HG03520 (cell line): ENCODE results near the gene BIK.
"Not testable (repeated sequence)": the region's sequence is repeated elsewhere in the genome, so short reads cannot be mapped to it uniquely, and the experiment has no call there.

Source experiments
- ATAC-seq: cut with Tn5 transposase; IDR thresholded peaks from one replicate; pipeline ENCODE4 v1.9.1; 2021; ENCODE audit warnings: mild to moderate bottlenecking, moderate library complexity; ENCODE audit not compliant: unreplicated experiment

Gene BIK

DNA sequence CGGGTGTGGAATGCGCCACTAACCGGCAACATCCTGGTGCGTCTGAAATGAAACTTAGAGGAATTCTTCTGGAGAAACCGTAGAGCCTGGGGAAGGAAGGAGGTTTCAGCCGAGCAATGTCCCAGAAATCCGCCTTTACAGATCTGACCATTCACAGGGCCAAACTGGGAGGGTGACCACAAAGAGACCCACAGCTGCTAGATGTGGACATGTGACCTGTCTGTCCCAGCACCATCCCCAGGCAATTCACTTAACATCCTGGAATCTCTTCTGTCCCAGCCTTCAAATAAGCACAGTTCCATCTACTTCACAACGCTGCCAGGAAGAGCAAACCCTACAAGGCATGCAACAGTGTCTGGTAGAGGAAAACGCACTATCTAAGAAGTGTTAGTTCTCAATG lies 22.9 kb downstream of the BIK start:
- no peak for ATAC-seq

DNA sequence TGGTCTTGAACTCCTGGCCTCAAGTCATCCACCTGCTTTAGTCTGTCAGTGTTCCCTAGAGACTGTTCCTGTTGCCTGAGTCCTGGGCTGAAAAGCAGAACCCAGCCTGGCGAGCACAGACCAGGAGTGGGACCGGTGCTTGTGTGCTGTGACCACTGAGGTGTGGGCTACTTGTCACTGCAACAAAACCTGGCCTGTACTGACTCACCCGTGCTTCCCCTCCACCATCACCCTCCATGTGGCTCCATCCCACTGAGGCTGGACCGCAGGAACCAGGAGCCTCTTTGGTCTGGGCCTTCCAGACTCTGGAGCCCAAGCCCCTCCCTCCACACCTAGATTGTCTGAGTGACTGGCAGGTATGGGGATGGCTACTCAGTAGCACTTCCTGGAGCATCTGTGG lies 24.0 kb downstream of the BIK start:
- ATAC-seq = no peak

DNA sequence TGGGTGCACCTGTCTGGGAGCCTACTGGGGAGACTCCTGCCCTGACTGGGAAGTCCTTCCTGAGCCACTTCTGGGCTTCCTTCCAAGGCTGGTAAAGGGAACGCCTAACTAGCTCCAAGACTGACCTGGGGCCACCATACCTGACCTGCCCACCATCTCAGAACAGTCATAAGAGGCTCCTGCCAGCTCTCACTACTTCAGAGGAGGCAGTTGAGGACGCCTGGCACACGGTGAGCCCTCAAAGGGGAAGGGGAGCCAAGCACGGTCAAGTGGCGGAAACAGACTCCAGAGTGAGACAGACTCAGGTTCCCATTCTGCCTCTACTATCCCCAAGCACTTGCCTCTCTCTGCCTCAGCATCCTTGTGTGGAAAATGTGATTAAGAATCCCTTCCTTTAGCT lies 25.0 kb downstream of the BIK start:
- ATAC-seq = no peak

DNA sequence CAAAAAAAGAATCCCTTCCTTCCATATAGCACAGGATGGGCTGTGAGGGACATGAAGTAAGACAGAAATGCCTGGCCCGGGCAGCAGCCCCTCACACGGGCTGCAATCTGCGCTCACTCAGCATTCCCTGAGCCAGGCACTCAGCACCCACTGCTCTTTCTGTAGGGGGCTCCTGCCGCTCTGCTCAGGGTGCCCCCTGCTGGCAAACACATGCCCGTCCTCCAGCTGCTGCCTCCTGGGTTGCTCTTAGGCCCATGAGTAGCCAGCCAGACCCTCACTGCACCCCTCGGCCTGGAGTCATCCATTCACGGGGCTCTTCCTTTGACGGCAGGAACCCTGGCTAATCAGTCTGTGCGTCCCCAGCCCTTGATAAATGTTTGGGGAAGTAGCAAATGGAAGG lies 25.7 kb downstream of the BIK start:
- no peak for ATAC-seq

DNA sequence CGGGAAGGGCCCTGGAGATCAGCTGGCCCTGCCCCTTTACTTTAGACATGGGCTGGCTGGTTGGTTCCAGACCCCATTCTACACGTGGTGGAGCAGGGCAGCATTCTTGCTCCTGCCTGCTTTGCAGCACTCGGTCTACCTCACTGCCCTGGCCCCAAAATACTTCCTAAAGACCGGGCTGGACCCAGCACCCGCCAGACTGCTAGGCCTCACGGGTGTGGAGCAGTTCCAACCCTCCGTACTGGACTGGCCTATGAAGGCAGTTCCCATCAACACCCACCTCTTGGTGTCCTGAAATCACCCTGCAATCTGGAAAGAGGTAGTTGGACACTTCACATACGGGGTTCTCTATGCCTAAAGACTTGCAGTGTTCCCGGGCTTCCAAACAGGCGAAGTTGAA lies 26.3 kb downstream of the BIK start:
- ATAC-seq = no peak

DNA sequence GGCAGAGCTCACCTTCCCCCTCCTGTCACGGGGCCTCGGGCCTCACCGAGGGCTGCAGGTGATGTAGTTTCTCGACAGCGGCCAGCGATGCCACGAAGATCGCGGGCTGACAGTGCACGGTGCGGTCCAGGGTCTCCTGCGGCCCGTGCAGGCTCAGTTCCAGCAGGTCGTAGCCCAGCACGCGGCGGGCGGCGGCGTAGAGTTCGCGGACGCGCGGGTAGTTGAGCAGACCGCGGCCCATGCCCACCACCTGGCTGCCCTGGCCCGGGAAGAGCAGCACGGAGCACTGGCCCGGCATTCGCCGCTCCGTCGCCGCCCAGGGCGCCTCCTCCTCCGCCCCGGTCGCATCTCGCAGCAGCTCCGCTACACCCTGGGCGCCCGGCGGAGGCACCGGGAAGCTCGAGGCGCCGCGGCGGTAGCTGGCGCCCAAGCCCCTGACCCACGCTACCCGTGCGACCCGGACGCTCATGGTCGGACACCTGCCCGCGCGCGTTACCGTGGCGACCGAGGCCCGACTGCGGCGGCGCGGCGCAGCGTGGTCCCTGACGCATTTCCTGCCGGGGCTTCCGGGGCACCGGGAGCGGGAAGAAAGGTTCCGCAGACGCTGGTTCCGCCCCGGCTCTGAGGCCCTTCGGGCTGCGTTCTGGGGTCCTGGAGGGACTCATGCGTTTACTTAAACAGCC lies 32.5 kb downstream of the BIK start, which contains the start of gene MCAT:
Gene MCAT (minus strand): TSS at position 519 of the 683 bp plus-strand sequence. CDS start 50 bp downstream, at position 469.
- ATAC-seq = peak; percentile 72

DNA sequence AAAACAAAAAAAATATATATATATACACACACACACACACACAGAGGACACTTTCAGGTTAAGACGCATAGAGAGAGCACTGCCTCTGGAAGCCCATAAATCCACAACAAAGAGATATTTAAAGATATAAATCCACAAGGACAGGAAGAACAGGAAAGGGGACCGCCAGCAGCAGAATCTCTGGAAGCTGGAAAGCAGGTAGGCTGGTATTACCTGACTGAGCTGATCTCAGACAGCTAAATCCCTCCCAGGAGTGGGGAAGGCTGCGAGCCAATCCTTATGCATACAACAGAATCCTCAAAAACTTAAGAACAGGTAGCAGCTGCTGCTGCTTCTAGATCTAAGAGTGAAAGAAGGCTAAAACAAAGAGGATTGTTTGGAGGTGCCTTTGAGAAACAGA lies 34.4 kb downstream of the BIK start:
- ATAC-seq = no peak

DNA sequence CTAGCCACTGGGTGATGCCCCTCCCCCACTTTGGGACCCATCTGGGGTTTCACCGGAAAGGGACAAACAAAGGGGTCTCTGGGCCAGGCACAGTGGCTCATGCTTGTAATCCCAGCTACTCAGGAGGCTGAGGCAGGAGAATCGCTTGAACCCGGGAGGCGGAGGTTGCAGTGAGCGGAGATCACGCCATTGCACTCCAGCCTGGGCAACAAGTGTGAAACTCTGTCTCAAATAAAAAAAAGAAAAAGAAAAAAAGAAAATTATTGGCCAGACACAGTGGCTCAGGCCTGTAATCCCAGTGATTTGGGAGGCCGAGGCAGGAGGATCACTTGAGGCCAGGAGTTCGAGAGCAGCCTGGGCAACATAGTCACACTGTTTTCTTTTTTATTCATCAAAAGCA lies 34.8 kb downstream of the BIK start:
- not testable (repeated sequence) for ATAC-seq

DNA sequence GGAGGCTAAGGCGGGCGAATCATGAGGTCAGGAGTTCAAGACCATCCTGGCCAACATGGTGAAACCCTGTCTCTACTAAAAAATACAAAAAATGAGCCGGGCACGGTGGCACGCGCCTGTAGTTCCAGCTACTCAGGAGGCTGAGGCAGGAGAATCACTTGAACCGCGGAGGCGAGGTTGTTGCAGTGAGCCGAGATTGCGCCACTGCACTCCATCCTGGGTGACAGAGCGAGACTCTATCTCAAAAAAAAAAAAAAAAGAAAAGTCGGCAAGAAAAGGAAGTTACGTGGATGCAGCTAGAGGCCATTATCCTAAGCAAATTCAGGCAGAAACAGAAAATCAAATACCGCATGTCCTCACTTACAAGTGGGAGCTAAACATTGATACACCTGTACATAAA lies 35.8 kb downstream of the BIK start:
- not testable (repeated sequence) for ATAC-seq

DNA sequence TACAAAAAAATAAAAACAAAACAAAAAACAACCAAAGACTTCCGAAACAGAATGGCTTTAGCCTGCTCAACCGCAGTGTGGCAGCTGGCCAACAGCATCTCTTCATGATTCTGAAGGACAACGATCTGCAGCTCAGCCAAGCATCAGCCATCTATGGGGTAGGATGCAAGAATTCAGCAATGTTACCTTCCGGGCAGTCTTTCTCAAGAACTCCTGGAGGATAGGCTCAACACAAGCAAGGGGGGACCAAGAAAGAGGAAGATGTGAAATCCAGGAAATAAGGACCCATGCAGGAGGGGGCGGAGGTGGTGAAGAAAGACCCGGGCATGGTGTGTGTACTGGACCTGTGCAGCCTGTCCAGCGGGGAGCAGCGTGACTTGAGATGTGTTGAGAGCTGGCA lies 37.3 kb downstream of the BIK start:
- no peak for ATAC-seq

DNA sequence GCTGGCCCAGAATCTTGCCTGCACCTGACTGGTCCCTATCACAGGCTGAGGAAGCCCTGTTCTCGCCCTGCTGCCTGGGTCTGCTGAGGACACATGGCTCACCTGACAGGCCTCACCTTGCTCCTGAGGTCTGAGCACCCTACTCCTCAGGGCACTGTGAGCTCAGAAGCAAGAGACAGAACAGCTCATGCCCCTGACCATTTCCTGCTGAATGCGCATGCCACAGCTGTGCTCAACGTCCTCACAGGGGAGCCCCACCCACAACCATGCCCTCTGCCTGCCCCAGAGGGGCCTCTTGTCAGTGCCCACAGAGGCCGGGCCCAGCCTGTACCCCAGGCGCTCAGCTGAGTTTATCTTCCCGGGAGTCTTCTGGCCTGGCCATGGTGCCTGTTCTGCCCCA lies 38.0 kb downstream of the BIK start:
- no peak for ATAC-seq

DNA sequence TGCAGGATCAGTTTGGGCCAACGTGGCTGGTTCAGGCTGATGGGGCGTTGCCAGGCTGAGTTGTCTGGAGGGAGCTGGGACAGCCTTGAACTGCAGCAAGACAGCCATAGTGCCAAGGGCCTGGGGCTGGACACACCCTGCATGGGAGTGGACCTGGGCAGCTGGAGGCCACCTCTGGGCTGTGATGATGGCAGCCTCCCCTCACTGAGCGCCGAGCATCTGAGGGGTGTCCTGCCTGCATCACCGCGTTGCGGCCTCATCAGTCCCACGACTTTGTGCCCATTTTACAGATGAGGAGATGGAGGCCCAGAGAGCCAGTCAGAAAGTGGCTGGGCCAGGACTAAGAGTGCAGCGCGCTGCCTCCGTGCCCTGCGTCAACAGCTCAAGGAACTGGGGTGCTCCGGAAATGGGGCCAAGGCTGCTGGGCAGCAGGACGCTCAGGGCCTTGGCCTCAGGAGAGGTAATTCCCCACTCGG lies 40.2 kb downstream of the BIK start:
- ATAC-seq = no peak

DNA sequence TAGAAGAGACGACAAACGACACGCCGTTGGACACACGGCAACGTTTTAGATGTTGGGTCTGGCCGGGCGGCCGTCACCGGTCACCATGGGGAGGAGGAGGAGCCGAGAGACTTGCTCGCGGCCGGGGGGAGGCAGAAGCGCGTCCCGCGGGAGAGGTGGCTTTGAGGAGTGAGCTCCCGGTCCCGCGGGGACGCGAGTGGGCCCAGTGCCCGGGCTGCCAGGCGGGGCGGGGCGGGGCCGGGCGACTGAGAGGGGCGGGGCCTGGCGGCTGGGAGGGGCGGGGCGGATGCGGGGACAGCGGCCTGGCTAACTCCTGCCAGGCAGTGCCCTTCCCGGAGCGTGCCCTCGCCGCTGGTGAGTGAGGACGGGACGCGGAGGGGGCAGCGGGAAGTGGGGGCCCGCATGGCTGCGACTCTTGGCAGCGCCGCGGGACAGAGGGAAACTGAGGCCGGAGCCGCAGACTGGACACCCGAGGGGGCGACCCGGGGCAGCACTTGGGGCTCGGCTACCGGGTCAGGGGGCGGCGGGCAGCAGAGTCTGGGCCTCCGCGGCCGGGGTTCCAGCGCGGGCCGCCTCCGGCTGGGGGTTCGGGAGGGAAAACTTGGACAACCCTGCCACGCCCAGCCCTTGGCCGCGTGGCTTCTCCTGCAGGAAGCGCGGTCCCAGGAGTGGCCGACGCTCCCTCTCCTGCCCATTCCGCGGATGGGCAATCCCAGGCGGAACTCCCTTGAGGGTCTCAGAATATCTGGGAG lies 40.9 kb downstream of the BIK start, which contains the start of gene TSPO:
Gene TSPO (plus strand): TSS at position 309 of the 752 bp plus-strand sequence. CDS start 7,680 bp downstream, outside the sequence.
- no peak for ATAC-seq

DNA sequence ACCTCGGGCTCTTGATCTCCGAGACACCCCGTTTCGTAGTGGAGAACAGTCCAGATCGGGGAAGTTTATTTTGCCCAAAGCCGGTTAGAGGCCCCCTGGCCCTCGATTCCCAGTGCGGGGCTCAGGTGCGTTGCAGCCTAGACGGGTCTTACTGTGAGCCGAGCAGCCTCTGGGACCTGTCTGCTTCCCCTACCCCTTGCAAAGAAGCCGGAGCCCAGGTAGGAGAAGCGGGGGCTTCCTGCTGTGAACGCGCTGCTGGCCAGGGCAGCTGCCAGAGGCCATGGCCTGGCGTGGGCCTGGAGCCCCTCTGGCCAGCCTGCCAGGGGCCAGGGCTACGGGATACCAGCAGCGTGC lies 41.4 kb downstream of the BIK start:
- no peak for ATAC-seq

DNA sequence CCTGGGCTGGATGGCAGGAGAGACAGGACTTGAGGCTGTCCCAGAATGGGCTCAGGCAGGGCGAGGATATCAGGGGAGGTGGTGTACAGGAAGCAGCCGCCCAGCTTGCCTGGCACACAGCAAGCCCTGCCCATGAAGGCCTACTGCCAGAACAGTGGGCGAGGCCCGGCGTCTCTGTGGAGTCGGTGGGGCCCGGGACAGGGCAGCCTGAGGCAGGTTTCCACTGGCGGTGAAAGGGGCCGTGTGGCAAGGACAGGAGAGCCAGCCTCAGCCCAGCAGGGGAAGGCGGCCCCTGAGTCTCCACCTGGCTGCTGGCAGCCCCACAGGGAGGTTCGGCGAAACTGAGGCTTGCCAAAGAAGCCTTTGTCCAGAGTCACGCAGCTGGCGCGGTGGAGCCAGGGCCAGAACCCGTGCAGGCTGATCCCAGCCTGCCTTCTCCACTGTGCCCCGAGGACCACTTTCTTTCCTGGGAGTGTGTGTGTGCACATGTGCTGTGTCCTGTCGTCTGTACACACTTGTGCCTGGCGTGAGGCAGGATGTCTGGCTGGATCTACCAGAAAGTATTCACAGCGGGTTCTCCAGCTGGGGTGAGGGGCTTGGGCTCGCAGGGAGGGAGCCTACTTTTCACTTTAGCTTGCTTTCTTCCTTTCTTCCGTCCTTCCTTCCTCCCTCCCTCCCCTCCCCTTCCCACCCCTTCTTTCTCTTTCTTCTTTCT lies 42.0 kb downstream of the BIK start:
- ATAC-seq = no peak

DNA sequence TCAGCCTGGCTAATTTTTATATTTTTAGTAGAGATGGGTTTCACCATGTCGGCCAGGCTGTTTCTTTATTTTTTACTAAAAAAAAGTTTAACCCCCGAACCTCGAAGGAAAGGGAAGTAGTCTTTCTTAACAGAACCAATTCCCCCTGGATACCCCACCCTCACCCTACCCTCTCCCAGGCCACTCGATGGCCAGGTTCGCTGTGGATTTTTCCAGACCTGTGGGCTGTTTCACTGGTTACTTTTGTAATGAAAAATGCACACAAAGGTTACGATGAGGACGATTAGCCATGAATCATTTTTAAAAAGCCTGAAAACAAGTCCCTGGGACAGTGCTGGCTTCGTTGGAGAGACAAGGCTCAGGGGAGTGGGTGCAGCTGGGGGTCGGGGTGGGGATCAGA lies 43.3 kb downstream of the BIK start:
- no peak for ATAC-seq

DNA sequence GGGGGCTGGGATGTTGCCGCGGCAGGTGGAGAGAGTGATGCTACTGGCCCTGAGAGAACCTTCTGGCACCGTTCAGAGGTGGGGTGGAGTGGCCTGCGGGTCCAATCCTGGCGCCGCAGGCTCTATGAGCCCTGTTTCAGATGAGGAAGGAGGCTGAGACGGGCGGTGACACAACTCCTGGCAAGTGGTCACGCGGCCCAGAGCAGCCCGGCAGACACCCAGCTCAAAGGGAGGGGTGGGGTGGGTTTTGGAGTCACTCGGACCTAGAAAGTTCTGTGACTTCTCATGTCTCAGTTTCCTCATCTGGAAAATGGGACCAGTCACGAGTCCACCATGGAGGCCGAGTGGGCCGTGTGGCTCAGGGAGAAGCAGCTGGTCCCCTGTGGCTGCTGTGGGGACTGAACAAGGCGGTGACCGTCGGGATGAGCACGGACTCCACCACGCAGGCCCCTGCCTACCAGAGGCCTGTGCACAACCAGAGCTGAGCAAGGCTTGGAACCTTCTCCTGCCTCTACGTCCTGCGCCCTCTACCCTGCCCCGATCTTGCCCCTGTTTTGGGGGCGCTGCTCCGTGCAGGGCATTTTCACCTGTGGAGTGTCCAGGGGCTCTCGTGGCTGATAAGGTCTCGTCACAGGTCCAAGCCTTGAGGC lies 44.5 kb downstream of the BIK start:
- no peak for ATAC-seq

DNA sequence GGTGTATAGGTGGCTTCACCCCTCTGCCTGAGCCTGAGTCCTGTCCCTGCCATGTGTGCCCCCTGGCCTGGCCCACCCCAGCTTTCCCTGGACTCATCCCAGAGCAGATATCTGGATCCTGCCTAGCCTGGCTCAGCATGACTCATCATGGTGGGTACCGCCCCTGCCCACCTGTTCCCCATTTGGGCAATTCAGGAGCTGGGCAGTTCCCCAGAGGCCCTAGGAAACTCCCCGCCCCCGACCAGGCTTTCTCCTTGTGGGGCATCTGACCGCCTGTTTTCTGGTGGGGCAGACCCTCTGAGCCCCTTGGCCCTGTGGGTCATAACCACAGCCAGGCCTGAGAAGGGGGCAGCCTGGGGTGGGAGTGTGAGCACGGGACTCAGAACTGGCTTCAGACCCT lies 45.2 kb downstream of the BIK start:
- no peak for ATAC-seq

DNA sequence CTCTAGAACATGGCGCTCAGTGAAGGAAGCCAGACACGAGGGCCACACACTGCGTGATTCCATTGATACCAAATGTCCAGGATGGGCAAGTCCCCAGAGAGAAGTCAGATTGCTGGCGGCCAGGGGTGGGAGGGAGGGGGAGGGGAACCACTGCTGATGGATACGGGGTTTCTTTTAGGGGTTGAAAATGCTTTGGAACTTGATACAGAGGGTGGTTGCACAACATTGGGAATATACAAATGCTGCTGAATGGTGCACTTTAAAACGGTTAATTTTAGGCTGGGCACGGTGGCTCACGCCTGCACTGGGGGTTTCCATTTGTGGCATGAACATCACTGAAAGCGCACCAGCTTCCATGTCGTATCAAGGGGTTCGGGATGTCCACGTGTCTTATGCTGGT lies 45.9 kb downstream of the BIK start:
- ATAC-seq = no peak

DNA sequence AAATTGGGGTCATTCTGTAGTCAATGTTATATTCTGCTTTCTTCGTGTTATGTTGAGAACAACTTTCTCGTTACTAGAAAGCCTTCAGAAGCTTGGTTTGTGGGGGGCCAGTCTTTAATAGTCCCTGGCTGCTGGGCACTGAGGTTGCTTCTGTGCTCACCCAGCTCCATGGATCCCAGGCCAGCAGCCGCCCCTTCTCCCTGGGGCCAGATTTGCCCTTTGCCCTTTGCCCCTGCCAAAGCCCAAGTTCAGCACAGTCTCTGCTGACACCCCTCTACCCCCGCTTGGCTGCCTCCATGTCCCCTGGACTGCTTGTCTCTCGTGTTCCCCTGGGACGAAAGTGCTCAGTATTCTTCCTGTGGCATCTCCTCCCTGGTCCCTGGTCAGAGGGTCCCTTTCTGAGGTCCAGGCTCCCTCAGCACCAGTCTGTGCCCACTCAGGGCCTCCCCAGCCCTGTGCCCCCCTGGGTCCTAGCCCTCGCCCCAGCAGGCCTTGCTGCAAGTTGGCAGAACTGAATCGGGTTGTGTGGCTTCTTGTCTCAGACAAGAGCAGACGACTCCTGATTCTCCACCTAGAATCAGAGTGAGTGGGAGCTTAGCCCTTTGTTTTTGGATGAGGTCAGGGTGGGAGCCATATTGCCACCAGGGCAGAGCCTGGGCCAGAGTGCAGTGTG lies 47.5 kb downstream of the BIK start:
- no peak for ATAC-seq
